H9 (cell line): ENCODE data around the gene SLC35F2. TPM values are rescaled to one million over a fixed set of nuclear protein-coding genes. Genes with fewer than 3 reads are reported as not detected.

Experiments
- DNase-seq: peaks from one replicate; pipeline ENCODE4 v3.0.0-alpha.2; 2017
- H2AFZ ChIP-seq: one replicate; pipeline ENCODE4 v1.6.1; 2013; ENCODE audit warnings: mild to moderate bottlenecking, low read length, control low read depth, moderate library complexity
- H2AK5ac ChIP-seq: 2 replicates; pipeline ENCODE4 v1.6.1; 2013; ENCODE audit warnings: low read length, control low read depth, mixed read lengths; ENCODE audit not compliant: insufficient read length
- H2BK120ac ChIP-seq: one replicate; pipeline ENCODE4 v1.6.1; 2013; ENCODE audit warnings: low read depth, mild to moderate bottlenecking, low read length, control low read depth, inconsistent platforms; ENCODE audit not compliant: poor library complexity, severe bottlenecking
- H2BK12ac ChIP-seq: 2 replicates; pipeline ENCODE4 v1.6.1; 2013; ENCODE audit warnings: low read length, control low read depth, mixed read lengths, low read depth; ENCODE audit not compliant: insufficient read length
- H2BK15ac ChIP-seq: 2 replicates; pipeline ENCODE4 v1.6.1; 2013; ENCODE audit warnings: low read depth, low read length, control low read depth
- H2BK20ac ChIP-seq: one replicate; pipeline ENCODE4 v1.6.1; 2013; ENCODE audit warnings: low read depth, mild to moderate bottlenecking, low read length, control low read depth, inconsistent platforms; ENCODE audit not compliant: poor library complexity, severe bottlenecking
- H2BK5ac ChIP-seq: 2 replicates; pipeline ENCODE4 v1.6.1; 2013; ENCODE audit warnings: low read length, control low read depth, mixed read lengths; ENCODE audit not compliant: insufficient read length
- H3K14ac ChIP-seq: 2 replicates; pipeline ENCODE4 v1.6.1; 2013; ENCODE audit warnings: low read length, control low read depth; ENCODE audit not compliant: insufficient read depth
- H3K18ac ChIP-seq: 2 replicates; pipeline ENCODE4 v1.6.1; 2013; ENCODE audit warnings: low read depth, mild to moderate bottlenecking, mixed read lengths, low read length, control low read depth; ENCODE audit not compliant: insufficient read length
- H3K23ac ChIP-seq: 2 replicates; pipeline ENCODE4 v1.6.1; 2013; ENCODE audit warnings: low read length, control low read depth, mixed read lengths, low read depth; ENCODE audit not compliant: insufficient read length
- H3K23me2 ChIP-seq: 2 replicates; pipeline ENCODE4 v1.6.1; 2013; ENCODE audit warnings: low read depth, mild to moderate bottlenecking, mixed read lengths, low read length, control low read depth; ENCODE audit not compliant: insufficient read length, poor library complexity, severe bottlenecking
- H3K27ac ChIP-seq: 2 replicates; pipeline ENCODE4 v1.5.1; 2013; ENCODE audit warnings: low read length, control low read depth, mixed read lengths, low read depth; ENCODE audit not compliant: insufficient read length
- H3K27me3 ChIP-seq: 2 replicates; pipeline ENCODE4 v1.6.1; 2013; ENCODE audit warnings: low read length, control low read depth, inconsistent platforms; ENCODE audit not compliant: insufficient read depth
- H3K4ac ChIP-seq: 2 replicates; pipeline ENCODE4 v1.6.1; 2013; ENCODE audit warnings: low read depth, mild to moderate bottlenecking, control low read depth, inconsistent platforms, low read length, moderate library complexity
- H3K4me1 ChIP-seq: 2 replicates; pipeline ENCODE4 v1.6.1; 2013; ENCODE audit warnings: low read length, control low read depth, inconsistent platforms; ENCODE audit not compliant: insufficient read depth
- H3K4me2 ChIP-seq: 2 replicates; pipeline ENCODE4 v1.6.1; 2013; ENCODE audit warnings: low read length, control low read depth, mixed read lengths; ENCODE audit not compliant: insufficient read length, insufficient read depth
- H3K56ac ChIP-seq: 2 replicates; pipeline ENCODE4 v1.6.1; 2013; ENCODE audit warnings: low read depth, mild to moderate bottlenecking, mixed read lengths, low read length, control low read depth; ENCODE audit not compliant: insufficient read length
- H3K79me1 ChIP-seq: 2 replicates; pipeline ENCODE4 v1.6.1; 2013; ENCODE audit warnings: low read depth, mild to moderate bottlenecking, moderate library complexity, low read length, control low read depth, inconsistent platforms; ENCODE audit not compliant: insufficient read depth, poor library complexity, severe bottlenecking
- H3K79me2 ChIP-seq: 2 replicates; pipeline ENCODE4 v1.6.1; 2013; ENCODE audit warnings: low read length, control low read depth, inconsistent platforms; ENCODE audit not compliant: insufficient read depth
- H3K9ac ChIP-seq: 2 replicates; pipeline ENCODE4 v1.6.1; 2013; ENCODE audit warnings: low read length, control low read depth, mixed read lengths; ENCODE audit not compliant: insufficient read length; ENCODE audit errors: extremely low read depth
- H3K9me3 ChIP-seq: one replicate; pipeline ENCODE4 v1.6.1; 2013; ENCODE audit warnings: low read depth, low read length, inconsistent platforms; ENCODE audit not compliant: control insufficient read depth
- H3T11ph ChIP-seq: one replicate; pipeline ENCODE4 v1.6.1; 2013; ENCODE audit warnings: mild to moderate bottlenecking, low read length, control low read depth, inconsistent platforms
- H4K20me1 ChIP-seq: one replicate; pipeline ENCODE4 v1.6.1; 2013; ENCODE audit not compliant: control insufficient read depth, insufficient read length, insufficient read depth
- H4K5ac ChIP-seq: 2 replicates; pipeline ENCODE4 v1.6.1; 2013; ENCODE audit warnings: low read depth, mild to moderate bottlenecking, mixed read lengths, low read length, control low read depth; ENCODE audit not compliant: insufficient read length
- H4K8ac ChIP-seq: replicated peaks from 2 replicates; pipeline ENCODE4 v1.6.1; 2013; ENCODE audit warnings: low read length, control low read depth, mixed read lengths, low read depth; ENCODE audit not compliant: insufficient read length
- H4K91ac ChIP-seq: 2 replicates; pipeline ENCODE4 v1.6.1; 2013; ENCODE audit warnings: low read depth, mild to moderate bottlenecking, moderate library complexity, mixed read lengths, low read length, control low read depth; ENCODE audit not compliant: insufficient read length
- H3K27ac Mint-ChIP-seq, 3 experiments: 2 replicates in 2 of 3; 3 replicates in 1 of 3; pipeline ENCODE4 v1.8.0; 2020 to 2021; ENCODE audit warnings: mixed read lengths in 3 of 3, mild to moderate bottlenecking in 1 of 3, moderate library complexity in 1 of 3
- H3K27me3 Mint-ChIP-seq: 2 replicates; pipeline ENCODE4 v1.8.0; 2021; ENCODE audit warnings: low read depth, mild to moderate bottlenecking, moderate library complexity, mixed read lengths
- H3K36me3 Mint-ChIP-seq, 3 experiments: 2 replicates in 2 of 3; 3 replicates in 1 of 3; pipeline ENCODE4 v1.8.0; 2020 to 2021; ENCODE audit warnings: low read depth in 3 of 3, mixed read lengths in 3 of 3; ENCODE audit not compliant: insufficient read depth in 1 of 3
- H3K4me1 Mint-ChIP-seq, 2 experiments: 2 replicates each; pipeline ENCODE4 v1.8.0; 2020; ENCODE audit warnings: mixed read lengths in 2 of 2
- H3K4me3 Mint-ChIP-seq, 2 experiments: 2 replicates in 1 of 2; 3 replicates in 1 of 2; pipeline ENCODE4 v1.8.0; 2020 to 2021; ENCODE audit warnings: mild to moderate bottlenecking in 2 of 2, mixed read lengths in 2 of 2, moderate library complexity in 1 of 2
- H3K9me3 Mint-ChIP-seq, 2 experiments: 2 replicates in 1 of 2; 3 replicates in 1 of 2; pipeline ENCODE4 v1.8.0; 2020; ENCODE audit warnings: mild to moderate bottlenecking in 2 of 2, mixed read lengths in 2 of 2, moderate library complexity in 1 of 2
- WGBS: extraction: QIAGEN DNeasy Blood & Tissue Kit; methylation state at CpG from one replicate; pipeline ENCODE4 v1.1.7; 2013; ENCODE audit warnings: missing lambda C conversion rate, low lambda C conversion rate, mixed read lengths; ENCODE audit not compliant: insufficient read length; ENCODE audit errors: extremely low coverage; 5-methylcytosine and 5-hydroxymethylcytosine counted together
- total RNA-seq: library from RNA; stranded (reverse); gene quantifications from 2 replicates; pipeline ENCODE4 v1.2.1, GENCODE V29; 2021
- TF ChIP-seq, protein P1 (sequence below): fragments of 200-600 bp; sonication (generic); conservative IDR thresholded peaks from 3 replicates; pipeline ENCODE4 v1.8.0; 2021; ENCODE audit warnings: antibody characterized with exemption, mild to moderate bottlenecking

SLC35F2 gene
- total RNA-seq, 1 experiment from 2014 or later: 24.0 TPM

- H2BK15ac ChIP-seq: no peak overlapping the region
- H3K23me2 ChIP-seq: no peaks in the 10 kb centered on the region
- no peak overlapping the region for H2BK5ac ChIP-seq
- no peak overlapping the region for H3K14ac ChIP-seq
- Mint-ChIP-seq H3K4me3 (no peak overlapping the region), H3K27ac (no peak overlapping the region), H3K27me3 (no peaks in the 10 kb centered on the region), H3K9me3 (no peaks in the 10 kb centered on the region), H3K36me3 (no peaks in the 10 kb centered on the region), H3K4me1 (no peaks in the 10 kb centered on the region)
- no peak overlapping the region for H4K5ac ChIP-seq
- no peaks in the 10 kb centered on the region for H3K9me3 ChIP-seq
- H3K56ac ChIP-seq: no peak overlapping the region
- no peaks in the 10 kb centered on the region for H3K27me3 ChIP-seq
- H3K4ac ChIP-seq: no peak overlapping the region
- no peak overlapping the region for H2AFZ ChIP-seq
- H4K91ac ChIP-seq: no peak overlapping the region
- no peak overlapping the region for H2BK20ac ChIP-seq
- no peak overlapping the region for H3T11ph ChIP-seq
- no peak overlapping the region for H3K4me2 ChIP-seq
- no peaks in the 10 kb centered on the region for H3K79me2 ChIP-seq
- no peak overlapping the region for H2BK12ac ChIP-seq
- H3K79me1 ChIP-seq: no peaks in the 10 kb centered on the region
- H3K23ac ChIP-seq: no peak overlapping the region
- H2AK5ac ChIP-seq: no peak overlapping the region
- no peak overlapping the region for H3K27ac ChIP-seq
- WGBS: no CpG with 5 or more reads among the region's 5 CpGs
- H3K18ac ChIP-seq: no peak overlapping the region
- TF ChIP-seq, protein P1, sequence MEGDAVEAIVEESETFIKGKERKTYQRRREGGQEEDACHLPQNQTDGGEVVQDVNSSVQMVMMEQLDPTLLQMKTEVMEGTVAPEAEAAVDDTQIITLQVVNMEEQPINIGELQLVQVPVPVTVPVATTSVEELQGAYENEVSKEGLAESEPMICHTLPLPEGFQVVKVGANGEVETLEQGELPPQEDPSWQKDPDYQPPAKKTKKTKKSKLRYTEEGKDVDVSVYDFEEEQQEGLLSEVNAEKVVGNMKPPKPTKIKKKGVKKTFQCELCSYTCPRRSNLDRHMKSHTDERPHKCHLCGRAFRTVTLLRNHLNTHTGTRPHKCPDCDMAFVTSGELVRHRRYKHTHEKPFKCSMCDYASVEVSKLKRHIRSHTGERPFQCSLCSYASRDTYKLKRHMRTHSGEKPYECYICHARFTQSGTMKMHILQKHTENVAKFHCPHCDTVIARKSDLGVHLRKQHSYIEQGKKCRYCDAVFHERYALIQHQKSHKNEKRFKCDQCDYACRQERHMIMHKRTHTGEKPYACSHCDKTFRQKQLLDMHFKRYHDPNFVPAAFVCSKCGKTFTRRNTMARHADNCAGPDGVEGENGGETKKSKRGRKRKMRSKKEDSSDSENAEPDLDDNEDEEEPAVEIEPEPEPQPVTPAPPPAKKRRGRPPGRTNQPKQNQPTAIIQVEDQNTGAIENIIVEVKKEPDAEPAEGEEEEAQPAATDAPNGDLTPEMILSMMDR: no peak
- no peak overlapping the region for H4K8ac ChIP-seq
- no peak overlapping the region for H2BK120ac ChIP-seq
- no peak overlapping the region for H3K9ac ChIP-seq
- H4K20me1 ChIP-seq: no peaks in the 10 kb centered on the region
- H3K4me1 ChIP-seq: no peaks in the 10 kb centered on the region
- no peak for DNase-seq
Measured at GRCh38 chr11:107819361-107820014, 39.1 kb downstream of the SLC35F2 start.
